Fibroblast of lung (primary cell): ENCODE results near the gene PGM1.

Experiments used
- CTCF ChIP-seq, 2 donors: IDR thresholded peaks in 1 of 2; conservative IDR thresholded peaks in 1 of 2; 1 replicate in 1 of 2; 2 replicates in 1 of 2; pipeline ENCODE4 v1.5.1; 2011 to 2012; ENCODE audit warnings: low read length in 2 of 2, control low read depth in 1 of 2, inconsistent platforms in 1 of 2, low read depth in 1 of 2, mild to moderate bottlenecking in 1 of 2
- EZH2 ChIP-seq: IDR thresholded peaks from 2 replicates; pipeline ENCODE4 v1.5.1; 2012; ENCODE audit warnings: low read length, control low read depth, mild to moderate bottlenecking; ENCODE audit errors: missing control alignments

GRCh38 chr1:63601463-63601862, 8.3 kb downstream of the PGM1 start:
- TF ChIP-seq EZH2 (no peak), CTCF (conservative IDR thresholded peaks at IDR 0.05 in 1 of 2, IDR thresholded peaks at IDR 0.05 in 1 of 2; ENCODE audit: low read depth in 1 of 2, low read length in 2 of 2) (no peak)
